H9 (cell line): Measurements from ENCODE around the gene DUS1L. TPM values are rescaled to one million over a fixed set of nuclear protein-coding genes. Genes with fewer than 3 reads are reported as not detected.

Source experiments
- DNase-seq: peaks from one replicate; pipeline ENCODE4 v3.0.0-alpha.2; 2017
- H2AFZ ChIP-seq: one replicate; pipeline ENCODE4 v1.6.1; 2013; ENCODE audit warnings: mild to moderate bottlenecking, low read length, control low read depth, moderate library complexity
- H2AK5ac ChIP-seq: 2 replicates; pipeline ENCODE4 v1.6.1; 2013; ENCODE audit warnings: low read length, control low read depth, mixed read lengths; ENCODE audit not compliant: insufficient read length
- H2BK120ac ChIP-seq: one replicate; pipeline ENCODE4 v1.6.1; 2013; ENCODE audit warnings: low read depth, mild to moderate bottlenecking, low read length, control low read depth, inconsistent platforms; ENCODE audit not compliant: poor library complexity, severe bottlenecking
- H2BK12ac ChIP-seq: 2 replicates; pipeline ENCODE4 v1.6.1; 2013; ENCODE audit warnings: low read length, control low read depth, mixed read lengths, low read depth; ENCODE audit not compliant: insufficient read length
- H2BK15ac ChIP-seq: 2 replicates; pipeline ENCODE4 v1.6.1; 2013; ENCODE audit warnings: low read depth, low read length, control low read depth
- H2BK20ac ChIP-seq: one replicate; pipeline ENCODE4 v1.6.1; 2013; ENCODE audit warnings: low read depth, mild to moderate bottlenecking, low read length, control low read depth, inconsistent platforms; ENCODE audit not compliant: poor library complexity, severe bottlenecking
- H2BK5ac ChIP-seq: 2 replicates; pipeline ENCODE4 v1.6.1; 2013; ENCODE audit warnings: low read length, control low read depth, mixed read lengths; ENCODE audit not compliant: insufficient read length
- H3K14ac ChIP-seq: 2 replicates; pipeline ENCODE4 v1.6.1; 2013; ENCODE audit warnings: low read length, control low read depth; ENCODE audit not compliant: insufficient read depth
- H3K18ac ChIP-seq: 2 replicates; pipeline ENCODE4 v1.6.1; 2013; ENCODE audit warnings: low read depth, mild to moderate bottlenecking, mixed read lengths, low read length, control low read depth; ENCODE audit not compliant: insufficient read length
- H3K23ac ChIP-seq: 2 replicates; pipeline ENCODE4 v1.6.1; 2013; ENCODE audit warnings: low read length, control low read depth, mixed read lengths, low read depth; ENCODE audit not compliant: insufficient read length
- H3K23me2 ChIP-seq: 2 replicates; pipeline ENCODE4 v1.6.1; 2013; ENCODE audit warnings: low read depth, mild to moderate bottlenecking, mixed read lengths, low read length, control low read depth; ENCODE audit not compliant: insufficient read length, poor library complexity, severe bottlenecking
- H3K27ac ChIP-seq: 2 replicates; pipeline ENCODE4 v1.5.1; 2013; ENCODE audit warnings: low read length, control low read depth, mixed read lengths, low read depth; ENCODE audit not compliant: insufficient read length
- H3K27me3 ChIP-seq: 2 replicates; pipeline ENCODE4 v1.6.1; 2013; ENCODE audit warnings: low read length, control low read depth, inconsistent platforms; ENCODE audit not compliant: insufficient read depth
- H3K4ac ChIP-seq: 2 replicates; pipeline ENCODE4 v1.6.1; 2013; ENCODE audit warnings: low read depth, mild to moderate bottlenecking, control low read depth, inconsistent platforms, low read length, moderate library complexity
- H3K4me1 ChIP-seq: 2 replicates; pipeline ENCODE4 v1.6.1; 2013; ENCODE audit warnings: low read length, control low read depth, inconsistent platforms; ENCODE audit not compliant: insufficient read depth
- H3K4me2 ChIP-seq: 2 replicates; pipeline ENCODE4 v1.6.1; 2013; ENCODE audit warnings: low read length, control low read depth, mixed read lengths; ENCODE audit not compliant: insufficient read length, insufficient read depth
- H3K56ac ChIP-seq: 2 replicates; pipeline ENCODE4 v1.6.1; 2013; ENCODE audit warnings: low read depth, mild to moderate bottlenecking, mixed read lengths, low read length, control low read depth; ENCODE audit not compliant: insufficient read length
- H3K79me1 ChIP-seq: 2 replicates; pipeline ENCODE4 v1.6.1; 2013; ENCODE audit warnings: low read depth, mild to moderate bottlenecking, moderate library complexity, low read length, control low read depth, inconsistent platforms; ENCODE audit not compliant: insufficient read depth, poor library complexity, severe bottlenecking
- H3K79me2 ChIP-seq: 2 replicates; pipeline ENCODE4 v1.6.1; 2013; ENCODE audit warnings: low read length, control low read depth, inconsistent platforms; ENCODE audit not compliant: insufficient read depth
- H3K9ac ChIP-seq: 2 replicates; pipeline ENCODE4 v1.6.1; 2013; ENCODE audit warnings: low read length, control low read depth, mixed read lengths; ENCODE audit not compliant: insufficient read length; ENCODE audit errors: extremely low read depth
- H3K9me3 ChIP-seq: one replicate; pipeline ENCODE4 v1.6.1; 2013; ENCODE audit warnings: low read depth, low read length, inconsistent platforms; ENCODE audit not compliant: control insufficient read depth
- H3T11ph ChIP-seq: one replicate; pipeline ENCODE4 v1.6.1; 2013; ENCODE audit warnings: mild to moderate bottlenecking, low read length, control low read depth, inconsistent platforms
- H4K20me1 ChIP-seq: one replicate; pipeline ENCODE4 v1.6.1; 2013; ENCODE audit not compliant: control insufficient read depth, insufficient read length, insufficient read depth
- H4K5ac ChIP-seq: 2 replicates; pipeline ENCODE4 v1.6.1; 2013; ENCODE audit warnings: low read depth, mild to moderate bottlenecking, mixed read lengths, low read length, control low read depth; ENCODE audit not compliant: insufficient read length
- H4K8ac ChIP-seq: replicated peaks from 2 replicates; pipeline ENCODE4 v1.6.1; 2013; ENCODE audit warnings: low read length, control low read depth, mixed read lengths, low read depth; ENCODE audit not compliant: insufficient read length
- H4K91ac ChIP-seq: 2 replicates; pipeline ENCODE4 v1.6.1; 2013; ENCODE audit warnings: low read depth, mild to moderate bottlenecking, moderate library complexity, mixed read lengths, low read length, control low read depth; ENCODE audit not compliant: insufficient read length
- H3K27ac Mint-ChIP-seq, 3 experiments: 2 replicates in 2 of 3; 3 replicates in 1 of 3; pipeline ENCODE4 v1.8.0; 2020 to 2021; ENCODE audit warnings: mixed read lengths in 3 of 3, mild to moderate bottlenecking in 1 of 3, moderate library complexity in 1 of 3
- H3K27me3 Mint-ChIP-seq: 2 replicates; pipeline ENCODE4 v1.8.0; 2021; ENCODE audit warnings: low read depth, mild to moderate bottlenecking, moderate library complexity, mixed read lengths
- H3K36me3 Mint-ChIP-seq, 3 experiments: 2 replicates in 2 of 3; 3 replicates in 1 of 3; pipeline ENCODE4 v1.8.0; 2020 to 2021; ENCODE audit warnings: low read depth in 3 of 3, mixed read lengths in 3 of 3; ENCODE audit not compliant: insufficient read depth in 1 of 3
- H3K4me1 Mint-ChIP-seq, 2 experiments: 2 replicates each; pipeline ENCODE4 v1.8.0; 2020; ENCODE audit warnings: mixed read lengths in 2 of 2
- H3K4me3 Mint-ChIP-seq, 2 experiments: 2 replicates in 1 of 2; 3 replicates in 1 of 2; pipeline ENCODE4 v1.8.0; 2020 to 2021; ENCODE audit warnings: mild to moderate bottlenecking in 2 of 2, mixed read lengths in 2 of 2, moderate library complexity in 1 of 2
- H3K9me3 Mint-ChIP-seq, 2 experiments: 2 replicates in 1 of 2; 3 replicates in 1 of 2; pipeline ENCODE4 v1.8.0; 2020; ENCODE audit warnings: mild to moderate bottlenecking in 2 of 2, mixed read lengths in 2 of 2, moderate library complexity in 1 of 2
- WGBS: extraction: QIAGEN DNeasy Blood & Tissue Kit; methylation state at CpG from one replicate; pipeline ENCODE4 v1.1.7; 2013; ENCODE audit warnings: missing lambda C conversion rate, low lambda C conversion rate, mixed read lengths; ENCODE audit not compliant: insufficient read length; ENCODE audit errors: extremely low coverage; 5-methylcytosine and 5-hydroxymethylcytosine counted together
- total RNA-seq: library from RNA; stranded (reverse); gene quantifications from 2 replicates; pipeline ENCODE4 v1.2.1, GENCODE V29; 2021
- TF ChIP-seq, protein P1 (sequence below): fragments of 200-600 bp; sonication (generic); conservative IDR thresholded peaks from 3 replicates; pipeline ENCODE4 v1.8.0; 2021; ENCODE audit warnings: antibody characterized with exemption, mild to moderate bottlenecking

The DUS1L gene
- total RNA-seq, 1 experiment from 2014 or later, result 103 TPM

DNA sequence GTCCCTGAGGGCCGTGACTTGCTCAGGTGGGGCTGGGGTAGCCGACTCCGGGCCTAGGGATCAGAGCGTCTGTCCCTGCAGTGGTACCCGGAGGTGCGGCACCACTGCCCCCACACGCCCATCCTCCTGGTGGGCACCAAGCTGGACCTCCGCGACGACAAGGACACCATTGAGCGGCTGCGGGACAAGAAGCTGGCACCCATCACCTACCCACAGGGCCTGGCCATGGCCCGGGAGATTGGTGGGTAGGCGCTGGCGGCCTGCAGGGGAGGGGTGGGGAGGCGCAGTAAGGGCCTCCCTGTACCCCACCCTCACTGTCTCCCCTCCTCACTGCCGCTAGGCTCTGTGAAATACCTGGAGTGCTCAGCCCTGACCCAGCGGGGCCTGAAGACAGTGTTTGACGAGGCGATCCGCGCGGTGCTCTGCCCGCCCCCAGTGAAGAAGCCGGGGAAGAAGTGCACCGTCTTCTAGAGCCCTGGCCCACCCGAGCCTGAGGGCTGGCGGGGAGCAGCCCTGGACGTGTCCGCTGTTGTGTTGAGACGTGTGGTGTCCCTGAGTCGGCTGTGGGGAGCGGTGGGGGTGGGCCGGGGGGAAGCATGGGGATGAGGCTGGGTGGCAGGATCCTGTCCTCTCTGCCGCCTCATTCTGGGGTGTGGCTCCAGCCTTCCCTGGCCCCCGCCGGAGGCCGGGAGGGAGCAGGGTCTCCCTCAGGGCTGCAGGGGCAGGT lies 32.1 kb downstream of the DUS1L start:
- Histone ChIP-seq H3K4me1 (no peaks in the 10 kb centered on the region), H3K79me1 (no peaks in the 10 kb centered on the region), H4K20me1 (no peaks in the 10 kb centered on the region), H3K18ac (no peak overlapping the region), H2BK120ac (no peak overlapping the region), H3K9me3 (no peaks in the 10 kb centered on the region), H3K4ac (no peak overlapping the region), H3K27ac (no peak overlapping the region), H4K8ac (no peak overlapping the region), H2AK5ac (no peak overlapping the region), H2AFZ (no peak overlapping the region), H4K5ac (no peak overlapping the region), H2BK5ac (no peak overlapping the region), H3K4me2 (no peak overlapping the region), H2BK20ac (no peak overlapping the region), H2BK12ac (no peak overlapping the region), H3K27me3 (no peaks in the 10 kb centered on the region; the same call in 1 of the 2 replicates), H2BK15ac (no peak overlapping the region), H3K79me2 (no peaks in the 10 kb centered on the region), H3K14ac (no peak overlapping the region), H3K23me2 (peaks cover 8% of the 10 kb centered on the region), H3T11ph (no peak overlapping the region), H3K9ac (no peak overlapping the region), H3K56ac (no peak overlapping the region), H4K91ac (no peak overlapping the region), H3K23ac (no peak overlapping the region)
- no peak for DNase-seq
- Mint-ChIP-seq H3K4me3 (peak overlapping the region in 1 of 2 experiments; percentile 77; a peak in 2 of 5 replicates), H3K36me3 (peaks cover 8 to 21% (median 16%) of the 10 kb centered on the region in 3 experiments; a peak in 6 of 7 replicates), H3K4me1 (peaks cover 7 to 24% of the 10 kb centered on the region in 2 experiments), H3K9me3 (no peaks in the 10 kb centered on the region), H3K27ac (no peak overlapping the region), H3K27me3 (peaks cover 4% of the 10 kb centered on the region)
- no CpG with 5 or more reads among the region's 38 CpGs for WGBS
- TF ChIP-seq, protein P1, sequence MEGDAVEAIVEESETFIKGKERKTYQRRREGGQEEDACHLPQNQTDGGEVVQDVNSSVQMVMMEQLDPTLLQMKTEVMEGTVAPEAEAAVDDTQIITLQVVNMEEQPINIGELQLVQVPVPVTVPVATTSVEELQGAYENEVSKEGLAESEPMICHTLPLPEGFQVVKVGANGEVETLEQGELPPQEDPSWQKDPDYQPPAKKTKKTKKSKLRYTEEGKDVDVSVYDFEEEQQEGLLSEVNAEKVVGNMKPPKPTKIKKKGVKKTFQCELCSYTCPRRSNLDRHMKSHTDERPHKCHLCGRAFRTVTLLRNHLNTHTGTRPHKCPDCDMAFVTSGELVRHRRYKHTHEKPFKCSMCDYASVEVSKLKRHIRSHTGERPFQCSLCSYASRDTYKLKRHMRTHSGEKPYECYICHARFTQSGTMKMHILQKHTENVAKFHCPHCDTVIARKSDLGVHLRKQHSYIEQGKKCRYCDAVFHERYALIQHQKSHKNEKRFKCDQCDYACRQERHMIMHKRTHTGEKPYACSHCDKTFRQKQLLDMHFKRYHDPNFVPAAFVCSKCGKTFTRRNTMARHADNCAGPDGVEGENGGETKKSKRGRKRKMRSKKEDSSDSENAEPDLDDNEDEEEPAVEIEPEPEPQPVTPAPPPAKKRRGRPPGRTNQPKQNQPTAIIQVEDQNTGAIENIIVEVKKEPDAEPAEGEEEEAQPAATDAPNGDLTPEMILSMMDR, result no peak
